Neural progenitor cell (in vitro differentiated cells): ENCODE data around the gene ARHGAP21.

Source experiments
- CTCF ChIP-seq: fragments of 200-600 bp; sonication (generic); IDR thresholded peaks from 2 replicates; pipeline ENCODE4 v1.5.1; 2017; ENCODE audit warnings: antibody characterized with exemption, mild to moderate bottlenecking
- EZH2 ChIP-seq: fragments of 200-600 bp; sonication (generic); IDR thresholded peaks from 2 replicates; pipeline ENCODE4 v1.6.1; 2017; ENCODE audit warnings: antibody characterized with exemption, mild to moderate bottlenecking, moderate library complexity

- no peak for TF ChIP-seq CTCF
- no peak for TF ChIP-seq EZH2
Measured at GRCh38 chr10:24751716-24752115, 28.0 kb upstream of the ARHGAP21 start.
